HEK293T (cell line): ENCODE results near the gene MAN1C1.

Source experiments
- BHLHE40 ChIP-seq: fragments of 450-650 bp; IDR thresholded peaks from 2 replicates; pipeline ENCODE4 v1.6.1; 2016; ENCODE audit warnings: mild to moderate bottlenecking, moderate library complexity, borderline replicate concordance
- CTBP1 ChIP-seq: fragments of 450-650 bp; IDR thresholded peaks from 2 replicates; pipeline ENCODE4 v1.6.1; 2016; ENCODE audit warnings: borderline replicate concordance
- ELF4 ChIP-seq: fragments of 450-650 bp; IDR thresholded peaks from 2 replicates; pipeline ENCODE4 v1.6.1; 2017; ENCODE audit warnings: antibody characterized with exemption
- FOXK2 ChIP-seq: fragments of 450-650 bp; IDR thresholded peaks from 2 replicates; pipeline ENCODE4 v1.6.1; 2016; ENCODE audit warnings: mild to moderate bottlenecking
- FOXM1 ChIP-seq: fragments of 450-650 bp; IDR thresholded peaks from 2 replicates; pipeline ENCODE4 v1.6.1; 2017; ENCODE audit warnings: mild to moderate bottlenecking, borderline replicate concordance
- NFRKB ChIP-seq: fragments of 450-650 bp; IDR thresholded peaks from 2 replicates; pipeline ENCODE4 v1.6.1; 2016; ENCODE audit warnings: mild to moderate bottlenecking, moderate library complexity
- PKNOX1 ChIP-seq: fragments of 450-650 bp; IDR thresholded peaks from 2 replicates; pipeline ENCODE4 v1.6.1; 2016
- SUZ12 ChIP-seq: fragments of 450-650 bp; IDR thresholded peaks from 2 replicates; pipeline ENCODE4 v1.6.1; 2016; ENCODE audit warnings: mild to moderate bottlenecking
- ZNF384 ChIP-seq: fragments of 450-650 bp; IDR thresholded peaks from 2 replicates; pipeline ENCODE4 v1.6.1; 2016

- TF ChIP-seq ZNF384: no peak
- no peak for TF ChIP-seq PKNOX1
- TF ChIP-seq CTBP1: no peak
- no peak for TF ChIP-seq FOXM1
- TF ChIP-seq SUZ12: no peak
- TF ChIP-seq BHLHE40: no peak
- TF ChIP-seq ELF4: no peak
- no peak for TF ChIP-seq FOXK2
- no peak for TF ChIP-seq NFRKB
Observed at GRCh38 chr1:25573961-25574360, 42.6 kb upstream of the MAN1C1 start.
